Colon (tissue), 2 donors: Measurements from ENCODE around the gene TOMM22.

Experiments used
- FAIRE-seq: peaks from 2 replicates; lab custom pipeline; 2012; peaks lifted over from hg19 to GRCh38; lab: Jason Lieb, UNC
- donor health status: control.
- donor health status: control.

TOMM22 gene

DNA sequence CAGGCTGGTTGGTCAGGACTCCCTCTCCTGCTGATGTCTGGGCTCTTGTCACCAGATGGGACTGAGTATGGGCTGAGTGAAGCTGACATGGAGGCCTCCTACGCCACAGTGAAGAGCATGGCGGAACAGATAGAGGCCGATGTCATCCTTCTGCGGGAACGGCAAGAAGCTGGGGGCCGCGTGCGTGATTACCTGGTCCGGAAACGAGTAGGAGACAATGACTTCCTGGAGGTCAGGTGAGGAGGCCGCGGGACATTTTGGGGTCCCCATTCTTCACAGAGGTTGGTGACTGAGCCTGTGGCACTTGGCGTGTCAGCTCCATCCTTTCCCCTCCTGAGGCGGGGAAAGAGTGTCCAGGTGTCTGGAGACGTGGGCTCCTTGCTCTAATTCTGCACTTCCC lies 34.1 kb downstream of the TOMM22 start:
- FAIRE-seq = no peak

DNA sequence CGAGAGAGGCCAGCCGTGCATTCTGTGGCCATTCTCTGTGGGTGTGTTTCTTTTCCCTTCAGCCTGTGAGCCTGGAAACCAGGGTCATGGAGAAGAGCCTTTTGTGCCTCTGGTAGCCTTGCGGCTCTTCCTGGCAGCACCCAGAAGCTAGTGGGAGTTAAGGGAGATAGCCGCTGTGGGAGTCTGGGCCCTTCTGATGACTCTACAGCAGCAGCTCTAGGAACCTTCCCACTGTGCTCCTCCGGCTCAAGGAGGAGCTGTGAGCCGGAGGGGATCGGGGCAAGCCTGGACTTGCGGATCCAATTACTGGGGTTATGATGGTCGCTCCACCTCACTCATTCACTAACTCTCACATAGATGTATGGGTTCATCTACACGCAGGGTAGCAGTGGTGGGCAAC lies 34.5 kb downstream of the TOMM22 start:
- no peak for FAIRE-seq

DNA sequence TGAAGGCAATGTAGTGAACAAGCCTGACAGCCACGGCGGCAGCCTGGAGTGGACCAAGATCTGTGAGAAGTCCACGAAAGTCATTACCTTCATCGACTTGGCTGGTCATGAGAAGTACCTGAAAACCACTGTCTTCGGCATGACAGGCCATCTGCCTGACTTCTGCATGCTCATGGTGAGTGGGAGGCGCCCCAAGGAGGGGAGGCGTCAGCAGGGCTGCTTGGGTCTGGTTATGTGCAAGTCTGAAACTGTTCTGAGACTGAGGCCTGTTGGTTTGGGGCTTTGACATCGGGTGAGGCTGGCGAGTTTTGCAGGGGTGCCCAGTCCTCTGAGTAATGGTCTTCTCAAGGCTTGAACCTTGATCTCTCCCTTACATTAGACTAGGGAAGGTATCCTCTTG lies 35.1 kb downstream of the TOMM22 start:
- FAIRE-seq = no peak

DNA sequence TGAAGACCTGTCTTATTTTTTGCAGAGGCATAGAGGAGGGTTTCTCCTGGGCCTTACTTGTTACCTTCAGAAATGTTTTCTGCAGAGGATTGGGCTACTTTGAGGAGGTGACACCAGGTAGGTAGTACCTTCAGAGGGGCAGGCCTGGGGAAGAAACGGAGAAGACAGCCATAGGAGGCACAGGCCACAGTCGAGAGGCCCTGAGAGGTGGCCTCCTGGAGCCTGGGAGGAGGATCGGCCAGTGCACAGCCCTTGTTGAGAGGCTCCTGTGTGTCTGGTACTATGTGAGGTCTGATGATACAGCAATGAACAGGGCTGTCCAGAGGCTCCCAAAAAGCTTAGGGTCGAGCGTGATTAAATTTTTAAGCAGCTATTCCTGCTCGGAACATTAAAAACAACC lies 35.5 kb downstream of the TOMM22 start:
- no peak for FAIRE-seq

DNA sequence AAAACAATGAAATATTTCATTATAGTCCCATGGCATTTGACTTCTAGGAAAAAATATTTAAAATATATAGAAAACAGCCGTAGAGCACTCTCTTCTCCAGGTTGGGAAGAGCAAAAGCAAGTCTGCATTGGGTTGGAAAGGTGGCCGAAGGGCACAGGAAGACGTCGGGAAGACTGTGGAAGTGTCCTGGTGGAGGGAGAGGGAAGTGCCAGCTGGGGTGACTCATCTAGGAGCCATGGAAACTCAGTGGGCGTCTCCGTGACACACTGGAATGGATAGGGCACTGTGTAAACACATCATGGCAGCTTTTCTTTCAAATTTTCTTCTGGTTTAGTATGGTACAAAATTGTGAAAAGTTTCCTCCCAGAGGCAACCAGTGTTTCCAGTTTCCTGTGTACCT lies 36.7 kb downstream of the TOMM22 start:
- no peak for FAIRE-seq

DNA sequence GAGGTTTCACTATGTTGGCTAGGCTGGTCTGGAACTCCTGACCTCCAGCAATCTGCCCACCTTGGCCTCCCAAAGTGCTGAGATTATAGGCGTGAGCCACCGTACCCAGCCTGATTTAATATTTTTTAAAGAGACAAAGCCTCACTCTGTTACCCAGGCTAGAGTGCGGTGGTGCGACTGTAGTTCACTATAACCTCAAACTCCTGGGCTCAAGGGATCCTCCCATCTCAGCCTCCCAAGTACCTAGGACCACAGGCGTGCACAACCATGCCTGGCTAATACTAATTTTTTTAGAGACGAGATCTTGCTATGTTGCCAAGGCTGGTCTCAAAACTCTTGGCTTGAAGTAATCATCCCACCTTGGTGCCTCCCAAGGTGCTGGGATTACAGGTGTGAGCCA lies 37.4 kb downstream of the TOMM22 start:
- FAIRE-seq = no peak

DNA sequence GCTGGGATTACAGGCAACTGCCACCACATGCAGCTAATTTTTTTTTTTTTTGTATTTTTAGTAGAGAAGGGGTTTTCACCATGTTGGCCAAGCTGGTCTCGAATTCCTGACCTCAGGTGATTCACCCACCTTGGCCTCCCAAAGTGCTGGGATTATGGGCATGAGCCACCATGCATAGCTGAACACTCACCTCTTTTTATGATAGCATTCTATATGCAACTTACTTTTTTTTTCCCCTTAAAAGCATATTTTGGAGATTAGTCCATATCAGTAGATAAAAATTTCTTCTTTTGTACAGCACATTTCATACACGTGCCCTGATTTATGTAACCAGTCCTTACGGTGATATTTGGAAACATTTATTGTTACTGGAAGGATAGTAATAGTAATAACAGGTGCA lies 38.6 kb downstream of the TOMM22 start:
- no peak for FAIRE-seq

DNA sequence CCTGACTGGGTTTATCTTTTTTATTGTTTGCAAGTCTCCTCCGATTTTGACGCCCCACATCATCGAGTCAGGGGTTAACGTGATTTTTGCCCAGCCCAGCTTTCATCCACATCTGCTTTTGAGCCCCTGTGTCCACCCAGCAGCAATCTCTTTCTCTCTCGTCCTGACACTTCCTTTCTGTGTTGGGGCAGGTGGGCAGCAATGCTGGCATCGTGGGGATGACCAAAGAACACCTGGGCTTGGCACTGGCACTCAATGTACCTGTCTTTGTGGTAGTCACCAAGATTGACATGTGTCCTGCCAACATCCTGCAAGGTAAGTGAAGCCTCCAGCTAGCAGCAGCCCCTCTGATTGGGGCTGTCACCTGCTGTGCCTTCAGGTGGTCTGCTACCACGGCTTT lies 39.8 kb downstream of the TOMM22 start:
- FAIRE-seq = no peak

DNA sequence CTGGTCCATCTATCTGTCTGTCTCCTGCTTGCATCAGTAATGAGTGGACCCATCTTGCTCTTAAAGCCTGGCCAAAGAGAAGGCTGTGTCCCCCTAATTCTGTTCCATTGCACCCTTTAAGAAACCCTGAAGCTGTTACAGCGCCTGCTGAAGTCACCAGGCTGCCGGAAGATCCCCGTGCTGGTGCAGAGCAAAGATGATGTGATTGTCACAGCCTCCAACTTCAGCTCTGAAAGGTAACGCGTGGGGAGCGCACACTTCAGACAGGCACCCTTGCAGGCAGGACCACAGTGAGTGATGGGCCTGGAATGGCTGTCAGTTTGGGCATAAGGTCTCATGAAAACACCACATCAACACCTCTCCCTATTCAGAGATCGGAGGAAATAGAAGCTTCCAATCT lies 42.4 kb downstream of the TOMM22 start:
- no peak for FAIRE-seq

DNA sequence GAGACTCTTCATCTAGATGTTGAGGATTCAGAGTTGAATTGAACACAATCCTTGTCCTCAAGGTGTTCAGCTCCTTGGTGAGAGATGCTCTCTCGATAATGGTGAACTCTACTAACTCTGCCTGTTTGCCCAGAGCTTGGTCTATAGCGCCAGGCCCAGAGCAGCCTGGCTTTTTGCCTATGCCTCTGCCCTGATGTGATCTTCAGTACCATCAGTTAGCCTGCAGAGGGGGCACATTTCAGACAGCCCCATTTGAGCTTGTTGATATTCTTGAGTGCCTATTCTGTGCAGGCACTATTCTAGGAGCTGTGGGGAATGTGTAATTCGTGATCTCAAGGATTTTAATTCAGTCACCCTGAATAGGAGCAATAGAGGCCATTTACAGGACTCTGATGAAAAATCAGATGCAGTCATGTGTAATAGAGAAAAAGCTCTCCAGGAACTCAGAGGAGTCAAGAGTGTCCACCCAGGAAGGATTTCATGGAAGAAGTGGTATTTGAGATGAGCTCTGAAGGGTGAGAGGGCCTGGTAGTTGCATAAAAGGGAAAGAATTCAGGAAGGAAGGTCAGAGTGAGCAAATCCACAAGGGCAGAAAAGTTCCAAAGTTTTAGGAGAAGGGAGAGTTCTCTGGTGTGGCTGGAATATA lies 43.3 kb downstream of the TOMM22 start:
- FAIRE-seq = no peak

DNA sequence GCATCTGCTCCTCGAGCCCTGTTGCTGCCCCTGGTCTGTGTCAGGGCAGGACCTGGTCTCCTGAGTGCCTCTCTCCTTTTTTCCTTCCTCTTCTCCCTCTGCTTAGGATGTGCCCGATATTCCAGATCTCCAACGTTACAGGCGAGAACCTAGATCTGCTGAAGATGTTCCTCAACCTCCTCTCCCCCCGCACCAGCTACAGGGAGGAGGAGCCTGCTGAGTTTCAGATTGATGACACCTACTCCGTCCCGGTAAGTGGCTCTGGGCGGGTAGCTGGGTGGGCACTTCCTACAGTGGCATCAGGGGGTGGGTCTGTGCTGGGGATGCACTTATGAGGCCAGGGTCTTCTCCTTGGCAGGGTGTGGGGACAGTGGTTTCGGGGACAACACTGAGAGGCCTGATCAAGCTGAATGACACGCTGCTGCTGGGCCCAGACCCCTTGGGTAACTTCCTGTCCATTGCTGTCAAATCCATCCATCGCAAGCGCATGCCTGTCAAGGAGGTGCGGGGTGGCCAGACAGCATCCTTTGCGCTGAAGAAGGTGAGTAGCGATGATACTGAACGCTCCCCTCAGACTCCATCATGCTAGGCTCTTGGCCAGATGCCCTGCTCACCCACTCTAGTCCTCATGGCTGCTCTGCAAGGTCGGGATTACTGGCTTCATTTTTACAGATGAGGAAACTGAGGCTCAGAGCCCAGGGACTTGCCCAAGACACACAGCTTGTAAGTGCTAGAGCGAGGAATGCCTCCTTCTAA lies 44.3 kb downstream of the TOMM22 start:
- FAIRE-seq = no peak

DNA sequence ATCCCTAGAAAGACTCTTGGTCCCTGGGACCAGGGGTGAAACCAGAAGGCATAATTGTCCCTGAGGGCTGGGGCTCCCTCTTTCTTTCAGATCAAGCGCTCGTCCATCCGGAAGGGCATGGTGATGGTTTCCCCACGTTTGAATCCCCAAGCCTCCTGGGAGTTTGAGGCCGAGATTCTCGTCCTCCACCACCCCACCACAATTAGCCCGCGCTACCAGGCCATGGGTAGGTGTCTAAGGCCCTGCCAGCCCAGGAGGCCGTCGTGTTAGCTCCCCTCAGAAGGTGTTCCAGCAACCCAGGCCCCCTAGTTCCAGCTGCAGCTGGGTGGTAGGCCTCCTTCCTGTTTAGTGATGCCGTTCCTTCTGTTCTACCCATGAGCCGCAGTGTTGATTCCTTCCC lies 45.4 kb downstream of the TOMM22 start:
- no peak for FAIRE-seq

DNA sequence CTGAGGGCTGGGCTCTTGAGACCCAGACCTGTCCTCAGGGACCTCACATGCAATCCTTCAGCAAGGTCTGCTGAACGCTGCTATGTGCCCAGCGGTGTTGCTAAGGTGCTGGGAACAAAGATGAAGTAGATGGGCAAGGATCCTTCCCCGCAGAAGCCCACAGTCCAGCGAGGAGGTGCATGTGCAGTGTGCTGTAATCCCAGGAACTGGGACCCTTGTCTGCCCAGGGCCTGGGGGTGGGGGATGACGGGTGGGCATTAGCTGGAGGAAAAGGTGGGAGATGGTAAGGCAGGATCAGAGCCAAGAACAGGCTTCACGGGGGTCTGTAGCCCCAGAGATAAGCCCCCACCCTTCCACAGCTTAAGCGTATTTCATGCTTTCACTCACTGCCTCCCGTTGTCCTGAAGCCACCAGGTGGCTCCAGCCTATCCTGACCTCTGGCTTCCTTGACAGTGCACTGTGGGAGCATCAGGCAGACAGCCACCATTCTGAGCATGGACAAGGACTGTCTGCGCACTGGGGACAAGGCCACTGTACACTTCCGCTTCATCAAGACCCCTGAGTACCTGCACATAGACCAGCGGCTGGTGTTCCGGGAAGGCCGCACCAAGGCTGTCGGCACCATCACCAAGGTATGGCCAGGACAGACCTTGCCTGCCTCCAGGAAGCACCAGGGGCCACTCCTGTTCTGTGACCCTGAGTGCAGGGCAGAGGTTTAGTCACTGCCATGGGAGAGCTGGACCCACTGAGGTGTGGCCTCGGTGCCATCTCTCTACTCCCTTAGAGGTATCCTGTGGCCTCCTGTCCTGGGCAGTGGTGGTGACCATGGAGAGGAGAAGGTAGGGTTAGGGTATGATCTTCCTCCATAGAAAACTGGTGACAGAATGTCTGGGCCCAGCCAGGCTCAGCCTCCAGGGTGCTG lies 46.0 kb downstream of the TOMM22 start:
- FAIRE-seq = no peak

DNA sequence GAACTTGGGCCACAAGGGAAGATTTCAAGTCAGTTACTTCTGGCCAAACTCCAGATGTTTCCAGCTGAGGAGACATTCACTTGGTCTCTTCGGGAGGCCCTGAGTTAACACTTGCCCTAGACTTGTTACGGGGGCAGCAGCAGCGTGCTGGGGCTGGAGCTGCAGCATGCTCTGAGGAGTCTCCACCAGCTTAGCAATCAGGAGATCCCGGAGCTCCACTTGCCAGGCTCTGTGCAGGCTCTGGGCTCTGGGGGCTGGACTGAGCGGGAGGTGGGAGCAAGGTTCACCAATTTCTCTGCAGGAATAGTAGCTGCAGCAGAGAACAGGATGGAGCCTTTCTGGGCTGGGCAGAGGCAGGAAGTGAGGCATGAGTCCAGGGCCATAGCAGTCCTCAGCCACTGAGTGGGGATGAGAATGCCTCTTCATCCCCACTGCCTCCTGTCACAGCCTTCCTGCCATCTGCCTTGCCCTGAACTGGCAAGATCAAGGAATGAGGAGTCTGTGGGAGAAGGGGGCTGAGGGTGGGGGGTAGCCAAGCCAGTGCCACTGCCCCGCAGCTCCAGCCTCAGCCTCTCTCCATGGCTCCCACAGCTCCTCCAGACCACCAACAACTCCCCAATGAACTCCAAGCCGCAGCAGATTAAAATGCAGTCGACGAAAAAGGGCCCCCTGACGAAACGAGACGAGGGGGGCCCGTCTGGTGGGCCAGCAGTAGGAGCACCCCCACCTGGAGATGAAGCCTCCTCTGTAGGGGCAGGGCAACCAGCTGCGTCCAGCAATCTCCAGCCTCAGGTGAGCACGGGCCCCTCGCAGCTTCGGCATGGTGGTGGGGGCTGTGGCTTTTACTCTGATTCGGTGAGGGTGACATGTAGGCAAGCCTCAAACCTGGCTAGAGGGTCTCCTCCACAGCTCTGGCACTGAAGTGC lies 47.4 kb downstream of the TOMM22 start:
- no peak for FAIRE-seq

DNA sequence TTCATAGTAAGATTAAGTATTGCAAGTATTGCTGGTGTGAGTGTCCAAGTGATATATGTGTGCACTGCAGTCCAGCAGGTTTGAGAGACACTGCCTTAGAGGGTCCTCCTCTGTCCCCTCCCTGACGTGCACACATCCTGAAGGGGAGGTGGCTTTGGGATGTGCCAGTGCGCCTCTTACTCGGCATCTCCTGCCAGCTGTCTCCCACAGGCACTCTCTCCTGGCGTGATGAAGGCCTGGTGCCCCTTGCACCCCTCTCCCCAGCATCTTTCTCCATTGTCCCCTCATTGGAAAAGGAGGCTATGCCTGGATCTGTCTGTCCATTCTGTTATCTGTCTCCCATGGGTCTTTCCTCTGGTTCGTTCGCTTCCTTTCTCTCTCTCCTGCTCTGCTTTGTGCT lies 48.2 kb downstream of the TOMM22 start:
- FAIRE-seq = no peak

DNA sequence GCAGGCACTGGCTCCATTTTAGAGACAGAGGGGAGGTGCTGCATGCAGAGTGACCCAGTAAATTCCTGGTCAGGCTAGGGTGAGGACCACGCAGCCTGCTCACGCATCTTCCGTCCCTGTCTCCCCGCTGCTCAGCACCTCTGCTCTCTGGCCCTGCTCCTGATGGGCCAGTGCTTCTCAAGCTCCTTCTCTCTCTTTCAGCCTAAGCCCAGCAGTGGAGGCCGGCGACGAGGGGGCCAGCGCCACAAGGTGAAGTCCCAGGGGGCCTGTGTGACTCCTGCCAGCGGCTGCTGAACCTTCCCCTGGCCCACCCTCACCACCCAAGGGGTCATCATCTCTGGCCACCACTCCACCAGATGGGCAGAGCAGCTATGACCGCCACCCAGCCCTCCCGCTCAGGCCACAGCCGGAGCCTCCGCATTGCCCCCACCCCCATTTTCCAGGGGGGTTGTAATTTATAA lies 48.7 kb downstream of the TOMM22 start:
- no peak for FAIRE-seq

DNA sequence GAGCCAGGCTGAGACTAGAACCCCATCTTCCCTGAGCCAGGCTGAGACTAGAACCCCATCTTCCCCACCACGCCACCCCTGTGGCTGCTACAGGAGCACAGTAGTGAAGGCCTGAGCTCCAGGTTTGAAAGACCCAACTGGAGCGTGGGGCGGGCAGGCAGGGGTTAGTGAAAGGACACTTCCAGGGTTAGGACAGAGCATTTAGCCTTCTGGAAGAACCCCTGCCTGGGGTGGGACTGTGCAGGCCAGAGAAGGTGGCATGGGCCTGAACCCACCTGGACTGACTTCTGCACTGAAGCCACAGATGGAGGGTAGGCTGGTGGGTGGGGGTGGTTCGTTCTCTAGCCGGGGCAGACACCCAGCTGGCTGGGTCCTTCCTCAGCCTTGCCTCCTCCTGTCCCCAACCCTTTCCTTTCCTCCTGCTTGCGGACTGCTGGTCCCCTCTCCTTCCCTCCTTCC lies 50.0 kb downstream of the TOMM22 start:
- no peak for FAIRE-seq

DNA sequence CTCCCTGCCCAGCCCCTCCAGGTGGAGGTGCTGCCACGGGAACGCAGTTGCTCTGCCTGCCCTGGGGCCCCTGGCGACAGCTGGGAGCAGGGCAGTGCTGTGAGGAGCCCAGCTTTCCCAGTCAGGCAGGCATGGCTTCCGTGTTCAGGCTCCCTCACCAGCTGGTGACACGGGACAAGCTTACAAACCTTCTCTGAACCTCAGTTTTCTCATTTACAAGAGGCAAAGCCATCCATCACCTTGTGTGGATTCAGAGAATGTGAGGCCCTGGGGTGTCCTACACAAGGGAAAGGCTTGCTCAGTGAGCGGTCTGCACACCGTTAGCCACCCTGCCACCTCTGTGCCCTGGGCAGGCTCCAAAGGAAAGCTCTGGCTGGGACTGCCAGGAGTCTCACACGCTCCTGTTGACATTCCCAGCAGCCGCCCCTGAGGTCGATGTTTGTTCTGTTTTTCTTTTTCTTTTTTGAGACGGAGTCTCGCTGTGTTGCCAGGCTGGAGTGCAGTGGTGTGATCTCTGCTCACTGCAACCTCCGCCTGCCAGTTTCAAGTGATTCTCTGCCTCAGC lies 50.6 kb downstream of the TOMM22 start:
- FAIRE-seq = no peak

DNA sequence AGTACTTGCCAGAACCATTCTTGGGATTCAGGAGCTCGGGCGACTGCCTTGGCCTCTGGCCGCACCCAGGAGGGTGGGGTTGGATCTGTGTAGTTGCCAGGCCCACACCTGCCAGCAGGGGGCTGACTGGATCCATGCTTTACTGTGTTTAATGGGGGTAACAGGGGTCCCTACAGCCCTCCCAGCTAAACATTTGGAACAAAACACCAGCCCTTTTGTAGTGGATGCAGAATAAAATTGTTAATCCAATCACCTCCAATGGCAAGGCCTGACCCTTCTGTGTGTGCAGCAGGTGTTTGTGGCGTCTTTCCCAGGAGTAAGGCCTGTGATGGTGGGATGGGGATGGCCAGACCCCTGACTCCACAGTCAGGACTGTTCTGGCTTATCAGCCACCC lies 51.6 kb downstream of the TOMM22 start:
- no peak for FAIRE-seq

DNA sequence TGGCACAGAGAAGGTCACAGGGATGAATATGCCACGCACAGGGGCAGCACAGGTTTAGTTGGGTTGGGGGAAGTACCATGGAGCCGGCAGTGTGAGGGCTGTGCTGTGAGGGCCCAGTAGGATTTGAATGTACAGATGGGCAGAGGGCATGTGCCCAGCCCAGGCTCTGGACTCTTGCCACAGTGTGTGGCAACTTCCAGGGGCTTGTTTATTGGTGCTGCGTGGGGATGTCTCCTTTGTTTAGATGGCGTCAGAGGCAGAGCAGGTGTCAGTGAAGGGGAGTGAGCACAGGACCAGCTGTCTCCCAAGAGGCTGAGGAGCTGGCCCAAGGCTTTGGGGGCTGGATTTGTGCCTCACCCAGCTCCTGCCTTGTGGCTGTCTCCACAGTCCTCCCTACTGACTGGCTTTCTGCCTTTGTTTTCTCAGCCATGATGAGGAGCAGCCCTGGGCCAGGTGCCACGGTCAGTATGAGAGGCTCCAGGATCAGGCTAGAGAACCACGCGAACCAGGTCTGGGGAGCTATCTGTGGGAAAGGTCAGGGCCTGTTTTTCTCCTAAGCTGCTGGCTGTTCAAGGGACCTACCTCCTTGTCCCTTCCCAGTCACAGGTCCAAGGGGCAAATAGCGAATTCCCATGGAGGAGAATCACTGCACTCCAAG lies 52.1 kb downstream of the TOMM22 start:
- no peak for FAIRE-seq
